Transverse colon (tissue), 4 donors: ENCODE data around the gene EID2B. TPM values are rescaled to one million over a fixed set of nuclear protein-coding genes. Genes with fewer than 3 reads are reported as not detected.

ENCODE experiments used
- DNase-seq: peaks from one replicate; pipeline ENCODE4 v3.0.0-alpha.2; 2019
- H3K27ac ChIP-seq, 4 donors: fragments of 200-600 bp; sonication (generic); 2 replicates each; pipeline ENCODE4 v1.5.1; 2016 to 2018; ENCODE audit warnings: inconsistent platforms in 4 of 4
- H3K27me3 ChIP-seq: fragments of 200-600 bp; sonication (generic); 2 replicates; pipeline ENCODE4 v1.5.1; 2017; ENCODE audit warnings: inconsistent platforms
- H3K36me3 ChIP-seq, 4 donors: fragments of 200-600 bp; sonication (generic); 2 replicates each; pipeline ENCODE4 v1.5.1; 2017 to 2019; ENCODE audit warnings: inconsistent platforms in 4 of 4
- H3K4me1 ChIP-seq, 4 donors: fragments of 200-600 bp; sonication (generic); 2 replicates each; pipeline ENCODE4 v1.5.1; 2017 to 2020; ENCODE audit warnings: inconsistent platforms in 4 of 4
- H3K4me3 ChIP-seq, 4 donors: fragments of 200-600 bp; sonication (generic); 1 replicate in 1 of 4; 2 replicates in 3 of 4; pipeline versions ENCODE4 v1.5.1 to v1.6.1; 2017 to 2019; ENCODE audit warnings: inconsistent platforms in 4 of 4
- H3K9me3 ChIP-seq, 2 donors: fragments of 200-600 bp; sonication (generic); 2 replicates each; pipeline ENCODE4 v1.5.1; 2017 to 2019; ENCODE audit warnings: inconsistent platforms in 2 of 2
- EP300 ChIP-seq: sonication (generic); formaldehyde crosslinking; IDR thresholded peaks from one replicate; pipeline ENCODE4 v1.6.1; 2017; ENCODE audit warnings: antibody characterized with exemption, low read depth
- POLR2A ChIP-seq: fragments of 450-650 bp; IDR thresholded peaks from one replicate; pipeline ENCODE4 v1.6.1; 2016; ENCODE audit warnings: antibody characterized with exemption, mild to moderate bottlenecking, moderate library complexity
- POLR2AphosphoS5 ChIP-seq, 3 donors: sonication (generic); formaldehyde crosslinking; IDR thresholded peaks; one replicate each; pipeline ENCODE4 v1.6.1; 2016; ENCODE audit warnings: antibody characterized with exemption in 3 of 3
- WGBS, 2 donors: methylation state at CpG; one replicate each; pipeline ENCODE4 v1.1.5; 2018; ENCODE audit warnings: low coverage in 1 of 2; 5-methylcytosine and 5-hydroxymethylcytosine counted together
- in situ Hi-C, 4 donors: fragments of 200-750 bp; cut with MboI; loops; one replicate each; pipeline versions ENCODE4 v1.15.0 to v1.15.1; 2017; ENCODE audit warnings: low sequenced_read_pairs in 3 of 4, low pct_ligation_motif_present in 1 of 4, low pct_unique_long_range_greater_than_20kb in 1 of 4
- intact Hi-C: fragments of 100-400 bp; cut with DNase I; formaldehyde crosslinking; loops from one replicate; pipeline ENCODE4 v1.15.1; 2023; ENCODE audit warnings: low total_unique reads
- total RNA-seq, 4 donors: library from RNA; depleted of rRNA; stranded (reverse); fragments of >200 nt; gene quantifications; one replicate each; pipeline ENCODE4 v1.1.0, GENCODE V29; 2016
- TF ChIP-seq, protein P1 (sequence below), 5 experiments: fragments of 200-600 bp in 3 of 5; fragments of 450-650 bp in 2 of 5; sonication (generic) in 3 of 5; IDR thresholded peaks; 1 replicate in 2 of 5; 2 replicates in 3 of 5; pipeline ENCODE4 v1.5.1; 2016 to 2017; ENCODE audit warnings: antibody characterized with exemption in 5 of 5, inconsistent platforms in 3 of 5, mild to moderate bottlenecking in 2 of 5, moderate library complexity in 1 of 5

The EID2B gene
- total RNA-seq, 4 donors from 2014 or later: 1.00 to 1.5 (median 1.3) TPM

DNA sequence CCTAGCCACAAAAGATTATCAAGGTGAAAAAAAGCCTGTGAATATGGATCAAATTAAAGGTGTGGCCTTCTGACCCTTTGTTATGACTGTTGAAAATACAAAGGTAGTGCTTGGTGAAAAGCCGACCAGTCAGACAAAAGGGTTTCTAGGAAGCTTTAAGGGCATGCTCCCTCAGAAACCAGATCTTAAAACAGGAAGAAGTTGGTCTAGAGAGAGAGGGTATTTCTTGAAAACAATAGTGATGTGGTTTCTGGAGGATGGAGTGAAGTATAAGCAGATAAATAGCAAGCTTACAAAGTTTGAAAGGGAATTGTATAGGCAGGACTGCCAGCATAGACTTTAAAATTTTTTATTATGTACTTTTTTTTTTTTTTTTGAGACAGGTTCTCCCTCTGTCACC lies 12.3 kb upstream of the EID2B start:
- H3K9me3 ChIP-seq: no peaks in the 10 kb centered on the region
- 35% methylated on average over 1 of the region's 1 CpG; no CpG with 5 or more reads in 1 of the 2 donors for WGBS, 2 donors
- in situ Hi-C loops (loop anchor here (25.0 kb wide), 3 partner anchors 108 to 433 kb away; partner anchors contain the start of genes GMFG (in 2 of the 4), SAMD4B (in 2 of the 4), RPS16 (in 1 of the 4) and SUPT5H (in 1 of the 4)), intact Hi-C loops (no loop called here)
- TF ChIP-seq POLR2A (no peak), EP300 (no peak)
- TF ChIP-seq, protein P1, sequence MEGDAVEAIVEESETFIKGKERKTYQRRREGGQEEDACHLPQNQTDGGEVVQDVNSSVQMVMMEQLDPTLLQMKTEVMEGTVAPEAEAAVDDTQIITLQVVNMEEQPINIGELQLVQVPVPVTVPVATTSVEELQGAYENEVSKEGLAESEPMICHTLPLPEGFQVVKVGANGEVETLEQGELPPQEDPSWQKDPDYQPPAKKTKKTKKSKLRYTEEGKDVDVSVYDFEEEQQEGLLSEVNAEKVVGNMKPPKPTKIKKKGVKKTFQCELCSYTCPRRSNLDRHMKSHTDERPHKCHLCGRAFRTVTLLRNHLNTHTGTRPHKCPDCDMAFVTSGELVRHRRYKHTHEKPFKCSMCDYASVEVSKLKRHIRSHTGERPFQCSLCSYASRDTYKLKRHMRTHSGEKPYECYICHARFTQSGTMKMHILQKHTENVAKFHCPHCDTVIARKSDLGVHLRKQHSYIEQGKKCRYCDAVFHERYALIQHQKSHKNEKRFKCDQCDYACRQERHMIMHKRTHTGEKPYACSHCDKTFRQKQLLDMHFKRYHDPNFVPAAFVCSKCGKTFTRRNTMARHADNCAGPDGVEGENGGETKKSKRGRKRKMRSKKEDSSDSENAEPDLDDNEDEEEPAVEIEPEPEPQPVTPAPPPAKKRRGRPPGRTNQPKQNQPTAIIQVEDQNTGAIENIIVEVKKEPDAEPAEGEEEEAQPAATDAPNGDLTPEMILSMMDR (IDR thresholded peaks at IDR 0.05): no peak
- no peak for DNase-seq
- H3K4me1 ChIP-seq: peaks cover 0 to 6% (median 2%) of the 10 kb centered on the region in 4 donors
- peaks cover 6% of the 10 kb centered on the region for H3K27me3 ChIP-seq
- no peak overlapping the region for H3K27ac ChIP-seq
- no peak overlapping the region for H3K4me3 ChIP-seq
- H3K36me3 ChIP-seq: no peaks in the 10 kb centered on the region

DNA sequence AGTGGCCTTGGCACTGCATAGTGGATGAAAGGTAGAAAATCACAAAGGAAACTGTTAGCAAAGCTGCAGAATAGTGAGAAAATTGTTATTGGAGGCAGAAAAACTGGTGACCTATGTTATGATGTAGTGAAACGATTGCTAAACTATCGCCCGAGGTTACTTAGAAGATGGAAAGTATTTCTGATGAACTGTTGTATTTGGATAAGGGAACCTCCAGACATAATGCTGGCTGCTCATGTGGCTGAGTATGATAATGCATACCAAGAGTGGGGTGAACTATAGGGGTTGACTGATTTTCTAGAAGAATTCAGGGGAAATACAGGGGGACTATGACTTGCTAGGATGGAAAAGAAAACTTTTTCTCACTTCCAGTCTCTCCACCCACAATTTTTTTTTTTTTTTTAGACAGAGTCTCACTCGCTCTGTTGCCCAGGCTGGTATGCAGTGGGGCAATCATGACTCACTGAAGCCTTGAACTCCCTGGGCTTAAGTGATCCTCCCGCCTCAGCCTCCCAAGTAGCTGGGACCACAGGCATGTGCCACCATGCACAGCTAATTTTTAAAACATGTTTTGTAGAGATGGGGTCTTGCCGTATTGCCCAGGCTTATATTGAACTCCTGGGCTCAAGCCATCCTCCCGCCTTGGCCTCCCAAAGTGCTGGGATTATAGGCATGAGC lies 11.7 kb upstream of the EID2B start:
- in situ Hi-C loops (loop anchor here (25.0 kb wide), 3 partner anchors 107 to 432 kb away; partner anchors contain the start of genes GMFG (in 2 of the 4), SAMD4B (in 2 of the 4), RPS16 (in 1 of the 4) and SUPT5H (in 1 of the 4)), intact Hi-C loops (no loop called here)
- WGBS, 2 donors: 83 to 89% methylated on average over 5 to 7 of the region's 7 CpGs
- no peaks in the 10 kb centered on the region for H3K9me3 ChIP-seq
- no peak for TF ChIP-seq POLR2A
- TF ChIP-seq POLR2AphosphoS5 (IDR thresholded peaks at IDR 0.05): no peak
- no peak for TF ChIP-seq EP300
- TF ChIP-seq, protein P1 (IDR thresholded peaks at IDR 0.05): no peak
- H3K36me3 ChIP-seq: no peaks in the 10 kb centered on the region
- peaks cover 6% of the 10 kb centered on the region for H3K27me3 ChIP-seq
- DNase-seq: no peak
- H3K27ac ChIP-seq: no peak overlapping the region
- H3K4me3 ChIP-seq: no peak overlapping the region
- H3K4me1 ChIP-seq: peaks cover 0 to 6% (median 3%) of the 10 kb centered on the region in 4 donors

DNA sequence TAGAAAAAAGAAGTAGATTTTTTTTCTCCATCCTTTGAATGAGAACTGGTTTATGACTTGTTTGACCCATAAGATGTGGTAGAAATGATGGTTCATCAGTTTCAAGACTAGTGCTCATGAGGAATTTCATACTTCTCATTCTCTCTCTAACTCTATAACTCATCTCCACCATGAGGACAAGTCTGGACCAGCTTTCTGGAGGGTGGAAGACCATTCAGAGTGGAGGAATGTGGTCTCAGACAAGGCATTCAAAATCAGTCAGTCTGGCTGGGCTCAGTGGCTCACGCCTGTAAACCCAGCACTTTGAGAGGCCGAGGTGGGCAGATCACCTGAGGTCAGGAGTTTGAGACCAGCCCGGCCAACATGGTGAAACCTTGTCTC lies 10.8 kb upstream of the EID2B start:
- H3K4me3 ChIP-seq: no peak overlapping the region
- H3K27me3 ChIP-seq: peaks cover 6% of the 10 kb centered on the region
- peaks cover 8 to 14% (median 11%) of the 10 kb centered on the region in 4 donors for H3K4me1 ChIP-seq
- no peaks in the 10 kb centered on the region for H3K36me3 ChIP-seq
- TF ChIP-seq EP300: no peak
- TF ChIP-seq POLR2A: no peak
- TF ChIP-seq, protein P1 (IDR thresholded peaks at IDR 0.05): no peak
- TF ChIP-seq POLR2AphosphoS5 (IDR thresholded peaks at IDR 0.05): no peak
- WGBS, 2 donors: 94% methylated on average over 3 of the region's 3 CpGs; no CpG with 5 or more reads in 1 of the 2 donors
- H3K9me3 ChIP-seq: no peaks in the 10 kb centered on the region
- no peak for DNase-seq
- intact Hi-C loops (no loop called here), in situ Hi-C loops (loop anchor here (25.0 kb wide), 3 partner anchors 106 to 431 kb away; partner anchors contain the start of genes GMFG (in 2 of the 4), SAMD4B (in 2 of the 4), RPS16 (in 1 of the 4) and SUPT5H (in 1 of the 4))
- no peak overlapping the region for H3K27ac ChIP-seq

DNA sequence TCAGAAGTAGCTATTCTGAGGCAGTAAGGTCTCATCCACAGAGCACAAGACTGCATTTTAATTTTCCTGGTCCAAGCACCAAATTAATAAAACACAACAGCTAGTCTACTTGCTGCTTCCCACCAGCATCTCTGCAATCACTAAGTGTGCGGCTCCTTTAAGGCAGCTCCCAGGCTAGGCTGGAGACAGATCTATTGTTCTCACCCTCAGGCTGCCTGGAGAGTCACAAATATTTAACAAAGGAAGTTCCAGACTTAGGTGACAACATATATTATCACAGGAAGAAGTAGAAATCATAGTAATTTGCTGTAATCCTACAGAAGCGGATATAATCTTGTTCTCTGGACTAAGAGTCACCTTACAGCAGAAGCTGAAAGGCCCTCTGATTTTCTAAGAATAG lies 9.6 kb upstream of the EID2B start:
- H3K36me3 ChIP-seq: no peaks in the 10 kb centered on the region
- TF ChIP-seq, protein P1 (IDR thresholded peaks at IDR 0.05): no peak
- no peak for TF ChIP-seq POLR2AphosphoS5 (IDR thresholded peaks at IDR 0.05)
- no peak for TF ChIP-seq POLR2A
- no peak for TF ChIP-seq EP300
- peaks cover 11 to 20% (median 13%) of the 10 kb centered on the region in 4 donors for H3K4me1 ChIP-seq
- H3K27ac ChIP-seq: no peak overlapping the region
- in situ Hi-C loops (loop anchor here (25.0 kb wide), 3 partner anchors 105 to 430 kb away; partner anchors contain the start of genes GMFG (in 2 of the 4), SAMD4B (in 2 of the 4), RPS16 (in 1 of the 4) and SUPT5H (in 1 of the 4)), intact Hi-C loops (no loop called here)
- WGBS, 2 donors: 29 to 58% methylated on average over 1 to 2 of the region's 2 CpGs
- no peak for DNase-seq
- no peak overlapping the region for H3K4me3 ChIP-seq
- H3K9me3 ChIP-seq: no peaks in the 10 kb centered on the region
- H3K27me3 ChIP-seq: peaks cover 6% of the 10 kb centered on the region
